Neural crest cell (in vitro differentiated cells): ENCODE results near the gene CRAT. TPM values are rescaled to one million over a fixed set of nuclear protein-coding genes. Genes with fewer than 3 reads are reported as not detected.
A peak's percentile ranks its signal among the peaks of the same experiment; 100 is the strongest.

ENCODE experiments used
- DNase-seq: peaks from one replicate; pipeline ENCODE4 v3.0.0; 2021; ENCODE audit warnings: low read depth, mixed read lengths, low spot score
- H3K27ac Mint-ChIP-seq: one replicate; pipeline ENCODE4 v1.8.0; 2021; ENCODE audit warnings: mild to moderate bottlenecking, mixed read lengths; ENCODE audit not compliant: unreplicated experiment
- H3K27me3 Mint-ChIP-seq: 2 replicates; pipeline ENCODE4 v1.8.0; 2021; ENCODE audit warnings: low read depth, mild to moderate bottlenecking, mixed read lengths
- H3K36me3 Mint-ChIP-seq: 2 replicates; pipeline ENCODE4 v1.8.0; 2021; ENCODE audit warnings: low read depth, mild to moderate bottlenecking, mixed read lengths
- H3K4me1 Mint-ChIP-seq: 2 replicates; pipeline ENCODE4 v1.8.0; 2021; ENCODE audit warnings: mixed read lengths
- H3K4me3 Mint-ChIP-seq: one replicate; pipeline ENCODE4 v1.8.0; 2021; ENCODE audit warnings: mild to moderate bottlenecking, mixed read lengths
- H3K9me3 Mint-ChIP-seq: 2 replicates; pipeline ENCODE4 v1.8.0; 2021; ENCODE audit warnings: mixed read lengths
- total RNA-seq: library from RNA; stranded (reverse); gene quantifications from 2 replicates; pipeline ENCODE4 v1.2.1, GENCODE V29; 2021
- TF ChIP-seq, protein P1 (sequence below): fragments of 200-600 bp; sonication (generic); conservative IDR thresholded peaks from 2 replicates; pipeline ENCODE4 v1.5.0; 2021; ENCODE audit warnings: antibody characterized with exemption, mild to moderate bottlenecking

Gene CRAT
- total RNA-seq, 1 donor from 2014 or later: 24.9 TPM

DNA sequence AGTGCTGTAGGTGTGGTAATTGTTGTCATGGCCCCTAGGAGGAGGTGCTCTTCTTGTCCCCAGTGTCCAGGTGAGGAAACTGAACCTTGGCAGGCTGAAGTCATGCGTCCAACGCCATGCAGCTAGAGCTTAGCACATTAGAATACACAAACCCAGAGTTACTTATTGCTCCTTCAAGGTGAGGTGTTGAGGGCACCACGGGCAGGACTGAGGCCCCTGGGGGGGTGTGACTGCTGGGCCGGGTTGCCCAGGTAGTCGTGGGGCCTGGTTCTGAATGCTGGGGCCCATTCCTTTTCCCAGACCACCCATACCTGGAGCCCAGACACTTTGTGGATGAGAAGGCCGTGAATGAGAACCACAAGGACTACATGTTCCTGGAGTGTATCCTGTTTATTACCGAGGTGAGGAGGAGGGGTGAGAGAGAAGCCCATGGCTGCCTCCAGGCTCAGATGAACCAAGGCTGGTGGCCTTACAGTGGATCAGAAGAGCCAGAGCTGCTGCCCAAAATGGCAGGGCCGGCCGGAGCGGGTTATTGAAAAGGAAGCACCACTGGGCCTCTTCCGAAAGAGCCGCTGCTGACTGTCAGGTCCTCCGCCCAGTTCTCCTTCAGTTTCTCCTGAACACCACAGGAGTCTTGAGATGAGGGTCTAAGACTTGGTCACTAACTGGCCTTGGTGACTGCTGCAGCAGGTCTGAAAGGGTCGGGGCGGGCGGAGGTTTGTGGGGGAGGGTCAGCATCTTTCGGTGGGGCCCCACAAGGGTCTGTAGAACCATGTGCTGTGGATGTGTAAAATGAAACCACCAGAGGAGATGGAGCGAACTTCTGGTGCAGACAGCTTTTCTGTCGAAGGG is 26.9 kb upstream of the CRAT start:
- peak overlapping the region; percentile 62 for H3K27ac Mint-ChIP-seq
- H3K36me3 Mint-ChIP-seq: no peaks in the 10 kb centered on the region
- no peaks in the 10 kb centered on the region for H3K9me3 Mint-ChIP-seq
- TF ChIP-seq, protein P1, sequence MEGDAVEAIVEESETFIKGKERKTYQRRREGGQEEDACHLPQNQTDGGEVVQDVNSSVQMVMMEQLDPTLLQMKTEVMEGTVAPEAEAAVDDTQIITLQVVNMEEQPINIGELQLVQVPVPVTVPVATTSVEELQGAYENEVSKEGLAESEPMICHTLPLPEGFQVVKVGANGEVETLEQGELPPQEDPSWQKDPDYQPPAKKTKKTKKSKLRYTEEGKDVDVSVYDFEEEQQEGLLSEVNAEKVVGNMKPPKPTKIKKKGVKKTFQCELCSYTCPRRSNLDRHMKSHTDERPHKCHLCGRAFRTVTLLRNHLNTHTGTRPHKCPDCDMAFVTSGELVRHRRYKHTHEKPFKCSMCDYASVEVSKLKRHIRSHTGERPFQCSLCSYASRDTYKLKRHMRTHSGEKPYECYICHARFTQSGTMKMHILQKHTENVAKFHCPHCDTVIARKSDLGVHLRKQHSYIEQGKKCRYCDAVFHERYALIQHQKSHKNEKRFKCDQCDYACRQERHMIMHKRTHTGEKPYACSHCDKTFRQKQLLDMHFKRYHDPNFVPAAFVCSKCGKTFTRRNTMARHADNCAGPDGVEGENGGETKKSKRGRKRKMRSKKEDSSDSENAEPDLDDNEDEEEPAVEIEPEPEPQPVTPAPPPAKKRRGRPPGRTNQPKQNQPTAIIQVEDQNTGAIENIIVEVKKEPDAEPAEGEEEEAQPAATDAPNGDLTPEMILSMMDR: no peak
- H3K4me1 Mint-ChIP-seq: peaks cover 53% of the 10 kb centered on the region
- no peak for DNase-seq
- H3K4me3 Mint-ChIP-seq: peak overlapping the region; percentile 27
- H3K27me3 Mint-ChIP-seq: peaks cover 4% of the 10 kb centered on the region

DNA sequence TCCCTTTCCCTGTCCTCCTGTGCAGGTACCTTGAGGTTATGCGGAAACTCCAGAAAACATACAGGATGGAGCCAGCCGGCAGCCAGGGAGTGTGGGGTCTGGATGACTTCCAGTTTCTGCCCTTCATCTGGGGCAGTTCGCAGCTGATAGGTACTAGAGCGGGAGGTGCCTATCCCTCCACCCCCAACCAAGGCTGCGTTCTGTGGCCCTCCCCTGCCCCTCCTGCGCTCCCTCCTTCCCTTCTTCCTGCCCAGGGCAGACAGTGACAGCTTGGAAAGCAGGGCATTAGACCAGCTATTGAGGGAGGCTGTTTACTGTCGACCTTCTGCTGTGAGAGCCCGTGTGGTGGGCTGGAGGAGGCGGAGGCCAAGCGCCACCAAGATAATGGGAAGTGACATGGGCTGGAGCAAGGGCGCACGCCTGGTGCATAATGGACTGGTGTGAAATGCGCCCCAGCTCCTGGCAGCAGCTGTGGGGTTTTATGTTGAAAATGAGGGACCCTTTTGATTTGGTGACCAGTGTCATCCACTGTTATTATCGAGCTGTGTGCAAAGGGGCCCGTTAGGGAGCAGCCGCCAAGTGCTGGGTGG is 25.9 kb upstream of the CRAT start:
- Mint-ChIP-seq H3K4me1 (peaks cover 50% of the 10 kb centered on the region), H3K27ac (no peak overlapping the region), H3K4me3 (no peak overlapping the region), H3K9me3 (no peaks in the 10 kb centered on the region), H3K36me3 (peaks cover 3% of the 10 kb centered on the region), H3K27me3 (peaks cover 4% of the 10 kb centered on the region)
- TF ChIP-seq, protein P1: no peak
- no peak for DNase-seq

DNA sequence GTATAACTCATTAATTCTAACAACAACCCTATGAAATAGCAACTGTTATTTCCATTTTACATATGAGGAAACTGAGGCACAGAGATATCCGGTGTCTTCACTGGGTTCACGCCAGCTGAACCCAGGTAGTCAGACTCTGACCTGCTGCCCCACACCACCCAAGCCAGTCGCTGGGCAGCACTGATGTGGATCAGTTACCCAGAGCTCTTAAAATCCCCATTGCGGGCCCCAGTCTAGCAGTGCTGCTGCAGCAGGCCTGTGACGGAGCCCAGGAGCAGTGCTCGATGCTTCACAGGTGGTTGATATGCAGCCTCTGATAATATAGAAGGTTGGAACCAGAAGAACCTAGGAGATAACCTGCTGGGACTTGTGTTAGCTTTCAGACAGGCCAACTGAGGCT is 24.9 kb upstream of the CRAT start:
- TF ChIP-seq, protein P1: no peak
- H3K27me3 Mint-ChIP-seq: peaks cover 4% of the 10 kb centered on the region
- H3K4me1 Mint-ChIP-seq: peaks cover 42% of the 10 kb centered on the region
- no peak overlapping the region for H3K4me3 Mint-ChIP-seq
- no peak for DNase-seq
- H3K36me3 Mint-ChIP-seq: peaks cover 9% of the 10 kb centered on the region
- H3K9me3 Mint-ChIP-seq: no peaks in the 10 kb centered on the region
- H3K27ac Mint-ChIP-seq: no peak overlapping the region

DNA sequence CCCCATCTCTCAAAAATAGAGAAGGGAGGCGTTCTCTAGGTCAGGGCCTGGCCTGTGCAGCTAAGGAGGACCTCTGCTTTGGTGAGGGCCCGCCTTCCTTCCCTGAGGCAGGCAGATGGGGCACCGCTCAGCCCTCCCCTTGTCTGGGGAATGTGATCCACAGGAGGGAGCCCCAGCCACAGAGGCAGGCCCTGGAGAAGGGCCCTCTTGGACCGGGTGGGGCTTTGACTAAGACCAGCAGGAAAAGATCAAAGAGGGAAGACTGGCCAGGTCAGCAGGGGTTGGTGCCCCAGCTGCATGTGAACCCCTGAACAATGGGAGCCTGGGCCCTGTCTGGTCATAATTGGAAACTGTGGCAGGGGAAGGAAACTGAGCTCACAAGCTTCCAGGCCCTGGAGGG is 22.5 kb upstream of the CRAT start:
- no peaks in the 10 kb centered on the region for H3K27me3 Mint-ChIP-seq
- H3K4me3 Mint-ChIP-seq: no peak overlapping the region
- no peak overlapping the region for H3K27ac Mint-ChIP-seq

DNA sequence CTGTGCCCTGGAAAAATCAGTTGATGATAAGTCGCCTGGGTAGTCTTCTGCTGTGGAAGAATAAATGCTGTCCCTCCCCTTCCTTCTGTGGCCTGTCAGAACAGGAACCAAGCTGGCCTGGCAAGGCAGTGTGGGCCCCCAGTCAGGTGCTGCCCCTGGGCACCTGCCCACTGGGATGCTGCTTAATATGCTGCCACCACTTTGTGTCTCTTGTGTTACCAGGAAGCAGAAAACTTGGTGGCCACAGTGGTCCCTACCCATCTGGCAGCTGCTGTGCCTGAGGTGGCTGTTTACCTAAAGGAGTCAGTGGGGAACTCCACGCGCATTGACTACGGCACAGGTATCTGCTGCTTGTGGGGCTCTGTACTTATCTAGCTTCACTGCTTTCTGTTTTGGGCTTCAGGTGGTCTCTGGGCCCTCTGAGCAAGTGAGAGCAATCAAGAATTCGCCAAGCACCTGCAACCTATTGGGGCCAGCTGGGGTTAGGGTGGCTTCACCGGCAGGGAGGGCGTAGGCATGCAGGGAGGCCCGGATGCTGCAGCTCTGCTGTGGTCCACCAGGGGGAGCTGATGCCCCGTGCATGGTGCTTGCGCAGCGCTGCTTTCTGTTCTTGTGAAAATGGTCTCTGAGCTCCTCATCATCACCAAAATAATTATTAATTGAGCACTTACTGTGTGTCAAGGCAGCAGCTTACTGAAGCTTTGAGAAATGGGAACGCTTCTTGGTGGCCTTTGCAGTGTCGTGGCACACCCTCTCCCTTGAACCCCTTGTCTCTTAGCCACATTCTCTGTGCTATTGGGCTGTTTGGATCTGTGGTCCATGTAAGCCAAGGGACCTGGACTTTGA is 20.9 kb upstream of the CRAT start:
- TF ChIP-seq, protein P1: peak; percentile 99

More for the DNA sequence above, 22.5 kb upstream of the CRAT start:
- DNase-seq: no peak
- Mint-ChIP-seq H3K4me1 (peaks cover 22% of the 10 kb centered on the region), H3K36me3 (peaks cover 12% of the 10 kb centered on the region), H3K9me3 (no peaks in the 10 kb centered on the region)
- TF ChIP-seq, protein P1: no peak

More for the DNA sequence above, 20.9 kb upstream of the CRAT start:
- Mint-ChIP-seq H3K27ac (no peak overlapping the region), H3K4me3 (peak overlapping the region; percentile 31), H3K4me1 (peaks cover 23% of the 10 kb centered on the region), H3K27me3 (no peaks in the 10 kb centered on the region), H3K9me3 (no peaks in the 10 kb centered on the region), H3K36me3 (peaks cover 12% of the 10 kb centered on the region)
- DNase-seq: peak; percentile 88
